ENCODE measurements around the gene DAPK2.

- TF ChIP-seq, protein P1, sequence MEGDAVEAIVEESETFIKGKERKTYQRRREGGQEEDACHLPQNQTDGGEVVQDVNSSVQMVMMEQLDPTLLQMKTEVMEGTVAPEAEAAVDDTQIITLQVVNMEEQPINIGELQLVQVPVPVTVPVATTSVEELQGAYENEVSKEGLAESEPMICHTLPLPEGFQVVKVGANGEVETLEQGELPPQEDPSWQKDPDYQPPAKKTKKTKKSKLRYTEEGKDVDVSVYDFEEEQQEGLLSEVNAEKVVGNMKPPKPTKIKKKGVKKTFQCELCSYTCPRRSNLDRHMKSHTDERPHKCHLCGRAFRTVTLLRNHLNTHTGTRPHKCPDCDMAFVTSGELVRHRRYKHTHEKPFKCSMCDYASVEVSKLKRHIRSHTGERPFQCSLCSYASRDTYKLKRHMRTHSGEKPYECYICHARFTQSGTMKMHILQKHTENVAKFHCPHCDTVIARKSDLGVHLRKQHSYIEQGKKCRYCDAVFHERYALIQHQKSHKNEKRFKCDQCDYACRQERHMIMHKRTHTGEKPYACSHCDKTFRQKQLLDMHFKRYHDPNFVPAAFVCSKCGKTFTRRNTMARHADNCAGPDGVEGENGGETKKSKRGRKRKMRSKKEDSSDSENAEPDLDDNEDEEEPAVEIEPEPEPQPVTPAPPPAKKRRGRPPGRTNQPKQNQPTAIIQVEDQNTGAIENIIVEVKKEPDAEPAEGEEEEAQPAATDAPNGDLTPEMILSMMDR (IDR thresholded peaks at IDR 0.05; ENCODE audit: low read depth, low read length) = no peak
- TF ChIP-seq POLR2A (IDR thresholded peaks at IDR 0.05; ENCODE audit: extremely low read depth, insufficient read length) = no peak
Observed at GRCh38 chr15:63948971-63949370, 97.3 kb downstream of the DAPK2 start.
